IMR-90 (cell line): Measurements from ENCODE around the gene GSE1. TPM values are rescaled to one million over a fixed set of nuclear protein-coding genes. Genes with fewer than 3 reads are reported as not detected.

ENCODE experiments used
- ATAC-seq: fragments of 200-7000 bp; cut with Tn5 transposase; 2 replicates; pipeline ENCODE4 v1.9.1; 2020; ENCODE audit warnings: low read depth, mild to moderate bottlenecking, moderate library complexity
- BruUV-seq: library from RNA; stranded (reverse); fragments of 400-500 nt; replicated peaks from 2 replicates; lab custom pipeline; 2021; lab: Mats Ljungman, UMichigan
- CTCF ChIA-PET: fragments of 300-600 bp; formaldehyde crosslinking; extraction: SDS; loops from one replicate; lab custom pipeline; 2021; ENCODE audit warnings: antibody characterized with exemption; lab: Yijun Ruan, JAX
- POLR2A ChIA-PET: fragments of 300-600 bp; sonication (Branson Sonifier 250); formaldehyde crosslinking; loops from one replicate; lab custom pipeline; 2022; ENCODE audit warnings: antibody characterized with exemption; ENCODE audit not compliant: unreplicated experiment; lab: Charles Lee
- DNase-seq: peaks from one replicate; pipeline ENCODE4 v3.0.0; 2013
- H2AFZ ChIP-seq: replicated peaks from 2 replicates; pipeline ENCODE3; 2013; ENCODE audit warnings: low read length, mild to moderate bottlenecking; ENCODE audit not compliant: poor library complexity
- H2AK5ac ChIP-seq: 2 replicates; pipeline ENCODE4 v1.6.1; 2013; ENCODE audit warnings: low read depth, low read length, inconsistent platforms
- H2AK9ac ChIP-seq: replicated peaks from 2 replicates; pipeline ENCODE3; 2013; ENCODE audit warnings: mild to moderate bottlenecking, low read depth, low read length, moderate library complexity; ENCODE audit not compliant: poor library complexity
- H2BK120ac ChIP-seq: 2 replicates; pipeline ENCODE4 v1.6.1; 2013; ENCODE audit warnings: low read depth, low read length, inconsistent platforms
- H2BK15ac ChIP-seq: 3 replicates; pipeline ENCODE4 v1.6.1; 2013; ENCODE audit warnings: low read depth, low read length, inconsistent platforms
- H2BK20ac ChIP-seq: 2 replicates; pipeline ENCODE4 v1.6.1; 2013; ENCODE audit warnings: low read depth, mild to moderate bottlenecking, inconsistent platforms, low read length, moderate library complexity
- H2BK5ac ChIP-seq: 2 replicates; pipeline ENCODE4 v1.6.1; 2013; ENCODE audit warnings: mild to moderate bottlenecking, low read depth, low read length, inconsistent platforms; ENCODE audit not compliant: poor library complexity, severe bottlenecking
- H3K14ac ChIP-seq: replicated peaks from 2 replicates; pipeline ENCODE4 v1.6.1; 2013; ENCODE audit warnings: low read depth, low read length, inconsistent platforms
- H3K18ac ChIP-seq: 2 replicates; pipeline ENCODE4 v1.6.1; 2013; ENCODE audit warnings: low read depth, low read length, control low read depth
- H3K23ac ChIP-seq: 2 replicates; pipeline ENCODE4 v1.6.1; 2013; ENCODE audit warnings: low read depth, low read length, inconsistent platforms
- H3K27ac ChIP-seq: 2 replicates; pipeline ENCODE4 v1.5.1; 2013; ENCODE audit warnings: mild to moderate bottlenecking, control low read depth, low read length; ENCODE audit not compliant: insufficient read depth
- H3K27me3 ChIP-seq: 2 replicates; pipeline ENCODE4 v1.6.1; 2013; ENCODE audit warnings: low read length; ENCODE audit not compliant: control insufficient read depth, insufficient read depth
- H3K36me3 ChIP-seq: 2 replicates; pipeline ENCODE4 v1.6.1; 2013; ENCODE audit warnings: low read length, mixed read lengths; ENCODE audit not compliant: control insufficient read depth, insufficient read depth
- H3K4ac ChIP-seq: 2 replicates; pipeline ENCODE4 v1.6.1; 2013; ENCODE audit warnings: low read depth, low read length, inconsistent platforms
- H3K4me1 ChIP-seq: 2 replicates; pipeline ENCODE4 v1.6.1; 2013; ENCODE audit warnings: low read length, mixed read lengths; ENCODE audit not compliant: control insufficient read depth, insufficient read depth
- H3K4me2 ChIP-seq: 2 replicates; pipeline ENCODE4 v1.6.1; 2013; ENCODE audit warnings: low read depth, mild to moderate bottlenecking, control low read depth, low read length, moderate library complexity
- H3K4me3 ChIP-seq: 2 replicates; pipeline ENCODE4 v1.5.1; 2013; ENCODE audit warnings: low read depth, mild to moderate bottlenecking, control low read depth, low read length, moderate library complexity; ENCODE audit not compliant: insufficient read depth
- H3K56ac ChIP-seq: 2 replicates; pipeline ENCODE4 v1.6.1; 2013; ENCODE audit warnings: low read length, inconsistent platforms; ENCODE audit not compliant: insufficient read depth; ENCODE audit errors: extremely low read depth
- H3K79me1 ChIP-seq, 2 experiments: 2 replicates each; pipeline ENCODE4 v1.6.1; 2013; ENCODE audit warnings: low read length in 2 of 2, inconsistent platforms in 1 of 2, low read depth in 1 of 2
- H3K9ac ChIP-seq: 2 replicates; pipeline ENCODE4 v1.6.1; 2013; ENCODE audit warnings: low read depth, low read length, control low read depth
- H3K9me1 ChIP-seq: 2 replicates; pipeline ENCODE4 v1.6.1; 2013; ENCODE audit warnings: low read length, inconsistent platforms; ENCODE audit not compliant: insufficient read depth
- H3K9me3 ChIP-seq: 2 replicates; pipeline ENCODE4 v1.6.1; 2013; ENCODE audit warnings: low read length; ENCODE audit not compliant: control insufficient read depth, insufficient read depth
- H4K20me1 ChIP-seq: 2 replicates; pipeline ENCODE4 v1.6.1; 2013; ENCODE audit warnings: low read length, inconsistent platforms; ENCODE audit not compliant: insufficient read depth
- H4K5ac ChIP-seq: 2 replicates; pipeline ENCODE4 v1.6.1; 2013; ENCODE audit warnings: mild to moderate bottlenecking, low read depth, low read length, control low read depth
- H4K8ac ChIP-seq, 2 experiments: 2 replicates each; pipeline ENCODE4 v1.6.1; 2013; ENCODE audit warnings: low read depth in 2 of 2, low read length in 2 of 2, control low read depth in 1 of 2, inconsistent platforms in 1 of 2
- H4K91ac ChIP-seq: 2 replicates; pipeline ENCODE4 v1.6.1; 2013; ENCODE audit warnings: low read depth, low read length, inconsistent platforms; ENCODE audit not compliant: insufficient read depth
- CHD1 ChIP-seq: IDR thresholded peaks from 2 replicates; pipeline ENCODE4 v1.6.1; 2012; ENCODE audit warnings: low read depth, low read length, improper control_type of control experiment
- MAZ ChIP-seq: IDR thresholded peaks from 2 replicates; pipeline ENCODE4 v1.6.1; 2012; ENCODE audit warnings: low read depth, mild to moderate bottlenecking, low read length, improper control_type of control experiment, moderate library complexity, borderline replicate concordance
- SMC3 ChIP-seq: fragments of 150-350 bp; IDR thresholded peaks from 2 replicates; pipeline ENCODE4 v1.6.1; 2016; ENCODE audit warnings: low read depth, mild to moderate bottlenecking, antibody characterized with exemption, low read length, moderate library complexity
- WGBS, 2 experiments: methylation state at CpG; one replicate each; pipeline versions ENCODE4 v1.1.5 to v1.1.7; 2013; ENCODE audit warnings: missing lambda C conversion rate in 2 of 2; ENCODE audit not compliant: insufficient read length in 1 of 2; ENCODE audit errors: extremely low coverage in 2 of 2; 5-methylcytosine and 5-hydroxymethylcytosine counted together
- dilution Hi-C: fragments of 300-500 bp; cut with HindIII; formaldehyde crosslinking; loops from one replicate; pipeline ENCODE4 v1.14.3; 2018; ENCODE audit warnings: low sequenced_read_pairs; ENCODE audit not compliant: unreplicated experiment
- in situ Hi-C: fragments of 300-500 bp; cut with MboI; formaldehyde crosslinking; loops from 3 replicates; pipeline ENCODE4 v1.14.3; 2019; ENCODE audit warnings: low sequenced_read_pairs, inconsistent platforms, mixed read lengths
- intact Hi-C: fragments of 100-400 bp; cut with micrococcal nuclease; formaldehyde crosslinking; loops from 2 replicates; pipeline ENCODE4 v1.10.0; 2022
- polyA plus RNA-seq, 3 experiments: library from polyadenylated mRNA; depleted of rRNA; stranded (reverse); fragments of >200 nt; gene quantifications; 2 replicates each; pipeline ENCODE4 v1.2.3, GENCODE V29; 2012; ENCODE audit warnings: low replicate concordance in 1 of 3
- total RNA-seq: library from RNA; depleted of rRNA; stranded (reverse); fragments of >200 nt; gene quantifications from 2 replicates; pipeline ENCODE4 v1.2.3, GENCODE V29; 2012
- TF ChIP-seq, protein P1 (sequence below): conservative IDR thresholded peaks from 2 replicates; pipeline ENCODE4 v1.5.1; 2012; ENCODE audit warnings: mild to moderate bottlenecking, low read depth, low read length, improper control_type of control experiment
- TF ChIP-seq, protein P2 (sequence below): fragments of 150-350 bp; IDR thresholded peaks from 2 replicates; pipeline ENCODE4 v1.6.1; 2016; ENCODE audit warnings: low read depth, mild to moderate bottlenecking, low read length, moderate library complexity, borderline replicate concordance

Gene GSE1
- total and polyA plus RNA-seq, 2 of the 4 experiments (the other 2 are of a cell fraction), result 14.9 to 25.5 TPM

DNA sequence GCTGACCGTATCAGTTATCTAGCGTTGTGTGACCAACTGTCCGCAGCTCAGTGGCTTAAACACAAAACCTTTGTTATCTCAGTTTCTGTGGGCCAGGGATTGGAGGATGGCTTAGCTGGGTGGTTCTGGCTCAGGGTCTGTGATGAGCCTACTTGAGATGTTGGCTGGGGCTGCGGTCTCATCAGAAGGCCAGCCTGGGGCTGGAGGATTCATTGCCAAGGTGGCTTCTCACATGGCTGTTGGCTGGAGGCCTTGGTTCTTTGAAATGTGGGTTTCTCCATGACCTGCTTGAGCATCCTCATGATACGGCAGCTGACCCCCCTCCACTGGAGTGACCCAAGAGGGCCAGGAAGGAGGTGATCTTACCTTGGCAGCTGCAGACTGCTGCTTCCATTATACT, 16.7 kb downstream of the GSE1 start:
- no peak for ATAC-seq
- WGBS, 2 experiments, result no CpG with 5 or more reads among the region's 5 CpGs
- H3K27ac ChIP-seq, result no peak overlapping the region
- H3K27me3 ChIP-seq, result no peaks in the 10 kb centered on the region
- in situ Hi-C loops, result no loop called here
- no peaks in the 10 kb centered on the region for H3K4me1 ChIP-seq
- H2AK5ac ChIP-seq, result no peak overlapping the region
- no peak overlapping the region for H3K56ac ChIP-seq
- TF ChIP-seq SMC3 (no peak), CHD1 (no peak), MAZ (no peak)
- TF ChIP-seq, protein P1, sequence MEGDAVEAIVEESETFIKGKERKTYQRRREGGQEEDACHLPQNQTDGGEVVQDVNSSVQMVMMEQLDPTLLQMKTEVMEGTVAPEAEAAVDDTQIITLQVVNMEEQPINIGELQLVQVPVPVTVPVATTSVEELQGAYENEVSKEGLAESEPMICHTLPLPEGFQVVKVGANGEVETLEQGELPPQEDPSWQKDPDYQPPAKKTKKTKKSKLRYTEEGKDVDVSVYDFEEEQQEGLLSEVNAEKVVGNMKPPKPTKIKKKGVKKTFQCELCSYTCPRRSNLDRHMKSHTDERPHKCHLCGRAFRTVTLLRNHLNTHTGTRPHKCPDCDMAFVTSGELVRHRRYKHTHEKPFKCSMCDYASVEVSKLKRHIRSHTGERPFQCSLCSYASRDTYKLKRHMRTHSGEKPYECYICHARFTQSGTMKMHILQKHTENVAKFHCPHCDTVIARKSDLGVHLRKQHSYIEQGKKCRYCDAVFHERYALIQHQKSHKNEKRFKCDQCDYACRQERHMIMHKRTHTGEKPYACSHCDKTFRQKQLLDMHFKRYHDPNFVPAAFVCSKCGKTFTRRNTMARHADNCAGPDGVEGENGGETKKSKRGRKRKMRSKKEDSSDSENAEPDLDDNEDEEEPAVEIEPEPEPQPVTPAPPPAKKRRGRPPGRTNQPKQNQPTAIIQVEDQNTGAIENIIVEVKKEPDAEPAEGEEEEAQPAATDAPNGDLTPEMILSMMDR, result no peak
- TF ChIP-seq, protein P2, sequence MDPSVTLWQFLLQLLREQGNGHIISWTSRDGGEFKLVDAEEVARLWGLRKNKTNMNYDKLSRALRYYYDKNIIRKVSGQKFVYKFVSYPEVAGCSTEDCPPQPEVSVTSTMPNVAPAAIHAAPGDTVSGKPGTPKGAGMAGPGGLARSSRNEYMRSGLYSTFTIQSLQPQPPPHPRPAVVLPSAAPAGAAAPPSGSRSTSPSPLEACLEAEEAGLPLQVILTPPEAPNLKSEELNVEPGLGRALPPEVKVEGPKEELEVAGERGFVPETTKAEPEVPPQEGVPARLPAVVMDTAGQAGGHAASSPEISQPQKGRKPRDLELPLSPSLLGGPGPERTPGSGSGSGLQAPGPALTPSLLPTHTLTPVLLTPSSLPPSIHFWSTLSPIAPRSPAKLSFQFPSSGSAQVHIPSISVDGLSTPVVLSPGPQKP, result no peak
- H3K23ac ChIP-seq, result no peak overlapping the region
- H3K36me3 ChIP-seq, result peaks cover 1% of the 10 kb centered on the region; the same call in 1 of the 2 replicates
- H4K8ac ChIP-seq, result no peak overlapping the region
- peak overlapping the region; percentile 21 for H2AFZ ChIP-seq
- H3K18ac ChIP-seq, result no peak overlapping the region
- POLR2A ChIA-PET, result no interaction called here
- H2BK15ac ChIP-seq, result no peak overlapping the region
- H4K5ac ChIP-seq, result no peak overlapping the region
- peaks cover 16 to 66% of the 10 kb centered on the region in 2 experiments for H3K79me1 ChIP-seq
- no peak overlapping the region for H2BK5ac ChIP-seq
- no peak overlapping the region for H3K9ac ChIP-seq
- H3K9me1 ChIP-seq, result no peaks in the 10 kb centered on the region
- peaks cover 13% of the 10 kb centered on the region for H3K9me3 ChIP-seq
- dilution Hi-C loops, result no loop called here
- H2BK120ac ChIP-seq, result no peak overlapping the region
- intact Hi-C loops, result no loop called here
- CTCF ChIA-PET, result no interaction called here
- DNase-seq, result no peak
- H2BK20ac ChIP-seq, result no peak overlapping the region
- H3K4ac ChIP-seq, result no peak overlapping the region
- H4K91ac ChIP-seq, result no peak overlapping the region
- H3K14ac ChIP-seq, result no peak overlapping the region
- peak overlapping the region; percentile 61 for H2AK9ac ChIP-seq
- H4K20me1 ChIP-seq, result peaks cover 98% of the 10 kb centered on the region
- no peak overlapping the region for H3K4me3 ChIP-seq
- no TSS peak for BruUV-seq
- H3K4me2 ChIP-seq, result no peak overlapping the region
